Lower lobe of right lung (tissue), 2 donors: ENCODE data around the gene NT5C1A. TPM values are rescaled to one million over a fixed set of nuclear protein-coding genes. Genes with fewer than 3 reads are reported as not detected.

Source experiments
- ATAC-seq, 2 donors: fragments of 200-7000 bp; cut with Tn5 transposase; one replicate each; pipeline ENCODE4 v1.9.1; 2020 to 2022; ENCODE audit warnings: mild to moderate bottlenecking in 2 of 2, moderate library complexity in 2 of 2
- DNase-seq: peaks from one replicate; pipeline ENCODE4 v3.0.0-alpha.2; 2020
- H3K27ac ChIP-seq: fragments of 200-600 bp; one replicate; pipeline ENCODE4 v1.8.0; 2022
- H3K27me3 ChIP-seq: fragments of 200-600 bp; one replicate; pipeline ENCODE4 v1.8.0; 2022; ENCODE audit warnings: low read depth
- H3K36me3 ChIP-seq: fragments of 200-600 bp; one replicate; pipeline ENCODE4 v1.8.0; 2022; ENCODE audit warnings: mild to moderate bottlenecking
- H3K4me1 ChIP-seq: fragments of 200-600 bp; one replicate; pipeline ENCODE4 v1.8.0; 2022
- H3K4me3 ChIP-seq: fragments of 200-600 bp; one replicate; pipeline ENCODE4 v1.8.0; 2022; ENCODE audit warnings: mild to moderate bottlenecking
- H3K9me3 ChIP-seq: fragments of 200-600 bp; one replicate; pipeline ENCODE4 v1.8.0; 2022
- intact Hi-C: fragments of 100-400 bp; cut with DNase I; formaldehyde crosslinking; loops from one replicate; pipeline ENCODE4 v1.11.0; 2022
- total RNA-seq: library from RNA; stranded (reverse); fragmentation: NEBNext Ultra II Directional; extraction: Animal tissue kit (Norgen Biotek cat#: 25700); gene quantifications from one replicate; pipeline ENCODE4 v1.2.1, GENCODE V29; 2021
- TF ChIP-seq, protein P1 (sequence below): fragments of 200-600 bp; IDR thresholded peaks from one replicate; pipeline ENCODE4 v1.8.0; 2022; ENCODE audit warnings: antibody characterized with exemption, mild to moderate bottlenecking
- donor health status: DM: no; HTN: yes; CAD: no; lungs with severe emphysema.

NT5C1A gene
- total RNA-seq, 1 donor from 2014 or later = not detected

DNA sequence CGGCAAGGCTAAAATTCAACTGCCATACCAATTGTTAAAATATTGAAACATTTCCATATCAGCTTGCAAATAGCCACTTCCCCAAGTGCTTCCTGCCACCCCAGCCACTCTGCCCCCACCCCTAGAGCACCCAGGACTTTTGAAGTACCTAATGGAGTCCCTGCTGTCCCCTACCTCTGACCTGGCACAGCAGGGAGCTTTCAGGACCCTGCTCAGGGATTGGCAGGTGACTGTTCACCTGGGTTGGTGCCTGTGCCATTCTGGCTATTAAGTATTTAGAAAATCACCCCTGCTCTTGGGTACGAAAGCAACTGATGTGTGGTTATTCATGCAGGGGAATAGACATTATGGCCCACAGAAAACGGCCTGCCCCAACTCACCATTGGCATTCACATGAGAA is 28.4 kb upstream of the NT5C1A start:
- H3K27ac ChIP-seq = no peak overlapping the region

DNA sequence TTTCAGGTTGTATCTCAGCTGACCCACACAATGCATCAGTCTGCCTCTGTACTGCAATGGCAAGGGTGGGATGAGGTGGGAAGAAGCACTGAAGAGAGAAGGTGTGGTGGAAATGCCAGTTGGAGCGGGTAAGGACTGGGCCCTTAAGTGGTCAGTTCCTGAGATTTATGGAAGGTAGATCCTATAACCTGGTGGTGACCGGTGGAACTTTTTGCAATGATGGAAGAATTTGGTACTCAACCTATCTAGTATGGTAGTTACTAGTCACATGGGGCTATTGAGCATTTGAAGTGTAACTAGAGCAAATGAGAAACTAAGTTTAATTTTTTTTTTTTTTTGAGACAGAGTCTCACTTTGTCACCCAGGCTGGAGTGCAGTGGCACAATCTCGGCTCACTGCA is 27.5 kb upstream of the NT5C1A start:
- no peaks in the 10 kb centered on the region for H3K9me3 ChIP-seq
- ATAC-seq = no peak
- DNase-seq = no peak
- H3K36me3 ChIP-seq = no peaks in the 10 kb centered on the region
- TF ChIP-seq, protein P1, sequence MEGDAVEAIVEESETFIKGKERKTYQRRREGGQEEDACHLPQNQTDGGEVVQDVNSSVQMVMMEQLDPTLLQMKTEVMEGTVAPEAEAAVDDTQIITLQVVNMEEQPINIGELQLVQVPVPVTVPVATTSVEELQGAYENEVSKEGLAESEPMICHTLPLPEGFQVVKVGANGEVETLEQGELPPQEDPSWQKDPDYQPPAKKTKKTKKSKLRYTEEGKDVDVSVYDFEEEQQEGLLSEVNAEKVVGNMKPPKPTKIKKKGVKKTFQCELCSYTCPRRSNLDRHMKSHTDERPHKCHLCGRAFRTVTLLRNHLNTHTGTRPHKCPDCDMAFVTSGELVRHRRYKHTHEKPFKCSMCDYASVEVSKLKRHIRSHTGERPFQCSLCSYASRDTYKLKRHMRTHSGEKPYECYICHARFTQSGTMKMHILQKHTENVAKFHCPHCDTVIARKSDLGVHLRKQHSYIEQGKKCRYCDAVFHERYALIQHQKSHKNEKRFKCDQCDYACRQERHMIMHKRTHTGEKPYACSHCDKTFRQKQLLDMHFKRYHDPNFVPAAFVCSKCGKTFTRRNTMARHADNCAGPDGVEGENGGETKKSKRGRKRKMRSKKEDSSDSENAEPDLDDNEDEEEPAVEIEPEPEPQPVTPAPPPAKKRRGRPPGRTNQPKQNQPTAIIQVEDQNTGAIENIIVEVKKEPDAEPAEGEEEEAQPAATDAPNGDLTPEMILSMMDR = no peak
- no peaks in the 10 kb centered on the region for H3K27me3 ChIP-seq
- peaks cover 6% of the 10 kb centered on the region for H3K4me1 ChIP-seq
- no peak overlapping the region for H3K4me3 ChIP-seq
- no peak overlapping the region for H3K27ac ChIP-seq
- intact Hi-C loops = no loop called here

More for the DNA sequence above, 28.4 kb upstream of the NT5C1A start:
- ATAC-seq (no peak), DNase-seq (no peak)
- Histone ChIP-seq H3K9me3 (no peaks in the 10 kb centered on the region), H3K27me3 (no peaks in the 10 kb centered on the region), H3K4me1 (peaks cover 6% of the 10 kb centered on the region), H3K36me3 (no peaks in the 10 kb centered on the region), H3K4me3 (no peak overlapping the region)
- TF ChIP-seq, protein P1 = no peak
- intact Hi-C loops = no loop called here

DNA sequence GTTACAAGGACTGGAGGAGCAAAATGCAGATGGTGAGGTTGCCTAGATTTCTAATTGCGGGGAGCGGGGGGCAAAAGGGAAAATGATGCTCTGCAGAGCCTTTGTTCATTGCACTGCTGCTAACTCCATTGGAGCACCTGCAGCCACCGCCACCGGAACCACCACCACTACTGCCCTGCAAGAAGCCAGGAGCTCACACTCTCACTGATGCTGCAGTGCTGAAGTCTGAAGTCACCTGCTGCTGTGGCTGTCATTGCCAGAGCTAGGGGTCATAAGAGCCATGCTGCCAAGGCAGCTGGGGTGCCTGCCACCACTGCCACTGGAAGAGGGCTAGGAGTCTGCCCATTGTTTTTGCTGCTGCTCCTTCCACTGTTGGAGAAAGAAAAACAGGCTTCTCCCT is 26.7 kb upstream of the NT5C1A start:
- no peak for ATAC-seq
- H3K9me3 ChIP-seq = no peaks in the 10 kb centered on the region
- H3K4me1 ChIP-seq = peaks cover 6% of the 10 kb centered on the region
- H3K27ac ChIP-seq = no peak overlapping the region
- DNase-seq = no peak
- TF ChIP-seq, protein P1 = no peak
- no peaks in the 10 kb centered on the region for H3K27me3 ChIP-seq
- H3K36me3 ChIP-seq = no peaks in the 10 kb centered on the region
- H3K4me3 ChIP-seq = no peak overlapping the region
- intact Hi-C loops = no loop called here

DNA sequence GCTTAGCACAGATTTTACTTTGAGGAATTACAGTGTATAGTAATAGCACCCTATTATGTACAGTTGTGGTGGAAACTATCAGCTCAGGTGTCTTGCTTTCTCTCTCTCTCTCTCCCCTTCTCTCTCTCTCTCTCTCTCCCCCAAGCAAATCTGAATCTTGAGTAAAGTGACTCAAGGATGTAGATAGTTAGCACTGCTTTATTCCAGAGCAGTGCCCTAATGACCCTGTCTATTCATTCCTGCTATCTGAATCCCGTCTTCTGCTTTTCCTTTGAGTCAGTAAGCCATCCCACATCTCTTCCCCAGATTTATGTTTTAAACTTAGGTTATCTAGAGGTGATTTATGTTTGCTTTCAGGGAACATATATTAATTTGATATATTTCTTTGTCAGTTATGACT is 24.5 kb upstream of the NT5C1A start:
- Histone ChIP-seq H3K4me3 (no peak overlapping the region), H3K27ac (no peak overlapping the region), H3K27me3 (peaks cover 16% of the 10 kb centered on the region), H3K4me1 (peaks cover 14% of the 10 kb centered on the region), H3K9me3 (no peaks in the 10 kb centered on the region), H3K36me3 (no peaks in the 10 kb centered on the region)
- no peak for DNase-seq
- intact Hi-C loops = no loop called here
- TF ChIP-seq, protein P1 = no peak
- no peak for ATAC-seq

DNA sequence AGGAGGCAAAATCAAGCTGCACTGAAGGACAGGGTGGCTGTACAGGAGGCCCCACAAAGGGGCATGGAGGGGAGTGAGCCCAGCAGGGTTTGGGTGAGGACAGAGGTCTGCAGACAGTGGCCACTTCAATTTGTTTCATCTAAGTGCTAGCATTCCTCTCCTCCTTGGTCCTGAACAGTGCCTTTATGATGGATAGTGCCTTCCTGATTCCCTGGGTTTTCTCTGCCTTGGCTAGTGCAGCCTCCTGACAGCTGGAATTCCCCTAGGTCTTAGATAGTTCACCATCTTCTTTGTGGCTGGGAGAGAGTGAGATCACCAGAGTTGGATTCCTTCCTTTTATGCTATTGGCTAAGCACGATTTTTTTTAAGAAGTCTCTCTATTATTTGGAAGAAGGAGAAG is 23.1 kb upstream of the NT5C1A start:
- peaks cover 22% of the 10 kb centered on the region for H3K4me1 ChIP-seq
- H3K36me3 ChIP-seq = no peaks in the 10 kb centered on the region
- intact Hi-C loops = no loop called here
- peaks cover 26% of the 10 kb centered on the region for H3K27me3 ChIP-seq
- H3K27ac ChIP-seq = no peak overlapping the region
- ATAC-seq (no peak), DNase-seq (no peak)
- TF ChIP-seq, protein P1 = no peak
- no peaks in the 10 kb centered on the region for H3K9me3 ChIP-seq
- H3K4me3 ChIP-seq = no peak overlapping the region

DNA sequence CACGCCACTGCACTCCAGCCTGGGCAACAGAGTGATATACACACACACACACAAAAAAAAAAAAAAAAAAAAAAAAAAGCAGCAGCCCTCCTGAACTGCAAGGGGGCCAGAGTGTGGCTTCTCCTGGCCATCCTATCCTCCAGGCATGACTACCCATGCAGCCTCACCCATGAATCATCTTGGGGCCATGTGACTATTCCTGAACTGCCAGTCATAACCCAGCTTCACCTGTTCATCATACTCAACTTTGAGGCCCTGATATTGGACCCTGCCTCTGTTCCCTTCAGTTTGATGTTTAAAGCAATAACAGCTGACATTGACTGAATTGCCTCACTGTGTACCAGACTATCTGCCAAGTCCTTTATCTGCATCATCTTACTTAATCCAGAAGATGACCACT is 22.1 kb upstream of the NT5C1A start:
- intact Hi-C loops = no loop called here
- no peak overlapping the region for H3K27ac ChIP-seq
- H3K27me3 ChIP-seq = peaks cover 34% of the 10 kb centered on the region
- peaks cover 22% of the 10 kb centered on the region for H3K4me1 ChIP-seq
- no peak overlapping the region for H3K4me3 ChIP-seq
- H3K36me3 ChIP-seq = no peaks in the 10 kb centered on the region
- TF ChIP-seq, protein P1 = no peak
- no peaks in the 10 kb centered on the region for H3K9me3 ChIP-seq
- ATAC-seq (no peak), DNase-seq (no peak)
